Measurements from ENCODE around the gene MMP24OS. TPM values are rescaled to one million over a fixed set of nuclear protein-coding genes. Genes with fewer than 3 reads are reported as not detected.

Gene MMP24OS
- total and polyA plus RNA-seq, 2 donors (not counting 1 experiment from before 2014, with no cell fraction given): 36.3 to 57.0 TPM

DNA sequence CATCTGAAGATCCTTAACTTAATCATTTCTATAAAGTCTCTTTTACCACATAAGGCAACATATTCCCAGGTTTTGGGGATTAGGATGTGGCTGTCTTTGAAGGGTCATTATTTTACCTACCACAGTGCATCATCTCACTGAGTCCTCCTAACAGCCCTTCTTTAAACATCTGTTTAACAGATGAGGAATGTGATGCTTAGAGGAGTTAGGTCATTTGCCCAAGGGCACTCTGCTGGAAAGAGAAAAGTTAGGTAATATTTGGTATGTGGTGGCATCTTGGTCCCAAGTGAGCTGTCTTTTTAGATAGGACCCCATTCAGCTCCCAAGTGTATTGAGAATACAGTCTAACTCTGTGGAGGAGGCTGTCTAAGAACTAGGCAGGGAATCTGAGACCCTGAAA is 40.4 kb downstream of the MMP24OS start:
- Histone ChIP-seq H4K20me1 (ENCODE audit: control insufficient read depth, insufficient read depth, low read length, poor library complexity, severe bottlenecking) (peaks cover 4% of the 10 kb centered on the region), H3K4me1 (ENCODE audit: control insufficient read depth in 2 of 2, insufficient read depth in 2 of 2, low read length in 2 of 2) (no peaks in the 10 kb centered on the region), H3K79me2 (ENCODE audit: control insufficient read depth, insufficient read depth, low read length) (no peaks in the 10 kb centered on the region), H3K27ac (ENCODE audit: low read length in 2 of 2) (no peak overlapping the region), H3K9me3 (ENCODE audit: control extremely low read depth in 1 of 3, control insufficient read depth in 2 of 3, insufficient read depth in 1 of 3, low read length in 2 of 3) (no peaks in the 10 kb centered on the region), H3K27me3 (replicated peaks in 1 of 4; ENCODE audit: control extremely low read depth in 1 of 4, control insufficient read depth in 3 of 4, insufficient read depth in 4 of 4, low read length in 3 of 4) (peaks cover 0 to 8% (median 4%) of the 10 kb centered on the region in 4 experiments), H3K9ac (ENCODE audit: low read length) (no peak overlapping the region), H3K4me2 (replicated peaks; ENCODE audit: low read depth, low read length, poor library complexity, severe bottlenecking) (no peak overlapping the region), H3K4me3 (ENCODE audit: control extremely low read depth in 1 of 5, extremely low read depth in 1 of 5, insufficient read depth in 1 of 5, low read depth in 2 of 5, low read length in 4 of 5) (no peak overlapping the region), H3K36me3 (replicated peaks in 1 of 2; ENCODE audit: control extremely low read depth in 1 of 2, control insufficient read depth in 1 of 2, extremely low read depth in 1 of 2, insufficient read depth in 2 of 2, low read length in 1 of 2) (peaks cover 0 to 2% of the 10 kb centered on the region in 2 experiments), H2AFZ (ENCODE audit: insufficient read depth, low read depth, low read length, poor library complexity, severe bottlenecking) (no peak overlapping the region)
- TF ChIP-seq EZH2 (IDR thresholded peaks at IDR 0.05; ENCODE audit: borderline replicate concordance, insufficient read depth, low read depth, low read length, poor library complexity, severe bottlenecking): no peak
- TF ChIP-seq, protein P1, sequence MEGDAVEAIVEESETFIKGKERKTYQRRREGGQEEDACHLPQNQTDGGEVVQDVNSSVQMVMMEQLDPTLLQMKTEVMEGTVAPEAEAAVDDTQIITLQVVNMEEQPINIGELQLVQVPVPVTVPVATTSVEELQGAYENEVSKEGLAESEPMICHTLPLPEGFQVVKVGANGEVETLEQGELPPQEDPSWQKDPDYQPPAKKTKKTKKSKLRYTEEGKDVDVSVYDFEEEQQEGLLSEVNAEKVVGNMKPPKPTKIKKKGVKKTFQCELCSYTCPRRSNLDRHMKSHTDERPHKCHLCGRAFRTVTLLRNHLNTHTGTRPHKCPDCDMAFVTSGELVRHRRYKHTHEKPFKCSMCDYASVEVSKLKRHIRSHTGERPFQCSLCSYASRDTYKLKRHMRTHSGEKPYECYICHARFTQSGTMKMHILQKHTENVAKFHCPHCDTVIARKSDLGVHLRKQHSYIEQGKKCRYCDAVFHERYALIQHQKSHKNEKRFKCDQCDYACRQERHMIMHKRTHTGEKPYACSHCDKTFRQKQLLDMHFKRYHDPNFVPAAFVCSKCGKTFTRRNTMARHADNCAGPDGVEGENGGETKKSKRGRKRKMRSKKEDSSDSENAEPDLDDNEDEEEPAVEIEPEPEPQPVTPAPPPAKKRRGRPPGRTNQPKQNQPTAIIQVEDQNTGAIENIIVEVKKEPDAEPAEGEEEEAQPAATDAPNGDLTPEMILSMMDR (IDR thresholded peaks at IDR 0.05): no peak
- intact Hi-C loops (cut with micrococcal nuclease): no loop called here
- CTCF ChIA-PET: interaction anchor here (0.8 kb wide), 1 partner anchor 72 kb away, joined by 3 read pairs; no protein-coding TSS in a partner anchor
- POLR2A ChIA-PET: no interaction called here
- DNase-seq (no peak), ATAC-seq (ENCODE audit: low read depth) (no peak)
- H3K9me3 Mint-ChIP-seq (ENCODE audit: insufficient read depth): no peaks in the 10 kb centered on the region
- H3K27ac Mint-ChIP-seq: no peak overlapping the region
- H3K4me3 Mint-ChIP-seq: no peak overlapping the region
- peaks cover 17% of the 10 kb centered on the region for H3K27me3 Mint-ChIP-seq
- H3K4me1 Mint-ChIP-seq: no peaks in the 10 kb centered on the region

DNA sequence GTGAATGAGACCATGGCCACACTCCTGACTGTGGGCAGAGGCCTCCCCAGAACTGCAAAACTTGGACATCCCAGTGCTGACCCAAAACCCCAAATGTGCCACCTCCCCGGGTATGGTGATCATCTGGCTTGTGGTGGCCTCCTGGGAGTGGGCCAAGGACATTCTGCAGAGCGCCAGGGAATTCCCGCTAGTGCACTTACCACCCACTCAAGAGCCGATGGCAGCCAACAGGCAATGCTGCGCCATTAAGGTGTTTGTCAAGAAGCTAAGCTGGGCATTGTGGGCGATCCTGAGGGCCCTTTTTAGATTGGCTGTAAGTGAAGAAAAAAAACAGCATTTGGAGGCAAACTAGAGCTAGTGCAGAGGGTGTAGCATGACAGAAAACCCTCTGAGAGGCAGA is 42.0 kb downstream of the MMP24OS start:
- H3K27me3 ChIP-seq (replicated peaks in 1 of 4; ENCODE audit: control extremely low read depth in 1 of 4, control insufficient read depth in 3 of 4, insufficient read depth in 4 of 4, low read length in 3 of 4): peaks cover 0 to 7% (median 2%) of the 10 kb centered on the region in 4 experiments
- no peak overlapping the region for H3K9ac ChIP-seq (ENCODE audit: low read length)
- H3K4me3 ChIP-seq (ENCODE audit: control extremely low read depth in 1 of 5, extremely low read depth in 1 of 5, insufficient read depth in 1 of 5, low read depth in 2 of 5, low read length in 4 of 5): no peak overlapping the region
- Mint-ChIP-seq H3K9me3 (ENCODE audit: insufficient read depth) (no peaks in the 10 kb centered on the region), H3K4me3 (no peak overlapping the region), H3K27me3 (peaks cover 22% of the 10 kb centered on the region), H3K27ac (no peak overlapping the region), H3K4me1 (no peaks in the 10 kb centered on the region)
- H3K9me3 ChIP-seq (ENCODE audit: control extremely low read depth in 1 of 3, control insufficient read depth in 2 of 3, insufficient read depth in 1 of 3, low read length in 2 of 3): no peaks in the 10 kb centered on the region
- H3K4me2 ChIP-seq (replicated peaks; ENCODE audit: low read depth, low read length, poor library complexity, severe bottlenecking): no peak overlapping the region
- POLR2A ChIA-PET: no interaction called here
- WGBS (ENCODE audit: insufficient coverage): 93% methylated on average over 4 of the region's 6 CpGs
- no peak overlapping the region for H3K27ac ChIP-seq (ENCODE audit: low read length in 2 of 2)
- intact Hi-C loops (cut with micrococcal nuclease): no loop called here
- no peak for ATAC-seq (ENCODE audit: low read depth)
- DNase-seq: no peak
- peaks cover 4% of the 10 kb centered on the region for H4K20me1 ChIP-seq (ENCODE audit: control insufficient read depth, insufficient read depth, low read length, poor library complexity, severe bottlenecking)
- no peaks in the 10 kb centered on the region for H3K79me2 ChIP-seq (ENCODE audit: control insufficient read depth, insufficient read depth, low read length)
- TF ChIP-seq, protein P1 (IDR thresholded peaks at IDR 0.05): no peak
- no peak for TF ChIP-seq EZH2 (IDR thresholded peaks at IDR 0.05; ENCODE audit: borderline replicate concordance, insufficient read depth, low read depth, low read length, poor library complexity, severe bottlenecking)
- no peak overlapping the region for H2AFZ ChIP-seq (ENCODE audit: insufficient read depth, low read depth, low read length, poor library complexity, severe bottlenecking)
- H3K4me1 ChIP-seq (ENCODE audit: control insufficient read depth in 2 of 2, insufficient read depth in 2 of 2, low read length in 2 of 2): no peaks in the 10 kb centered on the region
- peaks cover 0 to 2% of the 10 kb centered on the region in 2 experiments for H3K36me3 ChIP-seq (replicated peaks in 1 of 2; ENCODE audit: control extremely low read depth in 1 of 2, control insufficient read depth in 1 of 2, extremely low read depth in 1 of 2, insufficient read depth in 2 of 2, low read length in 1 of 2)
- CTCF ChIA-PET: no interaction called here

Measured in B cell (primary cell).